Measurements from ENCODE around the gene PSAP.
"Not testable (repeated sequence)": the region's sequence is repeated elsewhere in the genome, so short reads cannot be mapped to it uniquely, and the experiment has no call there.

PSAP gene

GRCh38 chr10:71873582-71874211, 22.6 kb upstream of the PSAP start:
- DNase-seq, result no peak

- DNase-seq, result not testable (repeated sequence)
Measured at GRCh38 chr10:71869601-71870000, 18.6 kb upstream of the PSAP start.

GRCh38 chr10:71868192-71868697, 17.2 kb upstream of the PSAP start:
- no peak for DNase-seq

GRCh38 chr10:71865561-71866041, 14.6 kb upstream of the PSAP start:
- DNase-seq, result no peak

GRCh38 chr10:71864911-71865361, 13.9 kb upstream of the PSAP start:
- DNase-seq, result peak; percentile 71

- peak; percentile 74 for DNase-seq
Measured at GRCh38 chr10:71863203-71863602, 12.2 kb upstream of the PSAP start.

GRCh38 chr10:71860243-71861029, 9.4 kb upstream of the PSAP start:
- peak; percentile 99 for DNase-seq

GRCh38 chr10:71857934-71858890, 7.2 kb upstream of the PSAP start:
- no peak for DNase-seq

GRCh38 chr10:71856619-71857018, 5.6 kb upstream of the PSAP start:
- DNase-seq, result no peak

GRCh38 chr10:71854031-71854430, 3.0 kb upstream of the PSAP start:
- DNase-seq, result no peak

- no peak for DNase-seq
Measured at GRCh38 chr10:71852355-71852937, 1.4 kb upstream of the PSAP start.

GRCh38 chr10:71851465-71852095, 529 bp upstream of the PSAP start:
- not testable (repeated sequence) for DNase-seq

GRCh38 chr10:71850021-71850742, 869 bp downstream of the PSAP start:
- DNase-seq, result no peak

- DNase-seq, result no peak
Measured at GRCh38 chr10:71849461-71849908, 1.6 kb downstream of the PSAP start.

- no peak for DNase-seq
Measured at GRCh38 chr10:71848325-71849275, 2.5 kb downstream of the PSAP start.

- no peak for DNase-seq
Measured at GRCh38 chr10:71847418-71847817, 3.6 kb downstream of the PSAP start.

GRCh38 chr10:71846816-71847215, 4.2 kb downstream of the PSAP start:
- DNase-seq, result no peak

- peak; percentile 46 for DNase-seq
Measured at GRCh38 chr10:71845410-71846405, 5.3 kb downstream of the PSAP start.

- DNase-seq, result no peak
Measured at GRCh38 chr10:71844695-71845094, 6.4 kb downstream of the PSAP start.

Data from NCI-H226 (cell line).